Measurements from ENCODE around the gene EIF4H.
"Not testable (repeated sequence)": the region's sequence is repeated elsewhere in the genome, so short reads cannot be mapped to it uniquely, and the experiment has no call there.

EIF4H gene

GRCh38 chr7:74176555-74176954, 2.4 kb downstream of the EIF4H start:
- DNase-seq, result no peak

DNA sequence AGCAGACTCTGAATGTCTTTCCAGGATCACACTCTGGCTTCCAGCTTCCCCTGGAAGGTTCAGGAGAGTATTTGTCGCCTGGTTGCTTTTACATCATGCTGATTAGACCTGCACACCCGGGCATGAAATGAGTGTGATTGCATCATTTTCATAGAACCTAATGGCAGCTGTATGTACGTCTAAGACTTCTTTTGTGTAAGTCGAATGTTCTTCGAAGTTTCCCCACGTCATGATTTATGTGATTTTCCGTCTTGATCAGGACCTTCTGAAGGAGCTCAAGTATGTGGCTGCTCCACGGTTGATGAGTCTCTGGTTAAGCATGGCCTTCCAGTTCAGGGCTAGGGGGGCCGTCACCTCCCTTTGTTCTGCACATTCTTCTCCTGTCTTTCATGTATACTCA, 4.5 kb downstream of the EIF4H start:
- no peak for DNase-seq

DNA sequence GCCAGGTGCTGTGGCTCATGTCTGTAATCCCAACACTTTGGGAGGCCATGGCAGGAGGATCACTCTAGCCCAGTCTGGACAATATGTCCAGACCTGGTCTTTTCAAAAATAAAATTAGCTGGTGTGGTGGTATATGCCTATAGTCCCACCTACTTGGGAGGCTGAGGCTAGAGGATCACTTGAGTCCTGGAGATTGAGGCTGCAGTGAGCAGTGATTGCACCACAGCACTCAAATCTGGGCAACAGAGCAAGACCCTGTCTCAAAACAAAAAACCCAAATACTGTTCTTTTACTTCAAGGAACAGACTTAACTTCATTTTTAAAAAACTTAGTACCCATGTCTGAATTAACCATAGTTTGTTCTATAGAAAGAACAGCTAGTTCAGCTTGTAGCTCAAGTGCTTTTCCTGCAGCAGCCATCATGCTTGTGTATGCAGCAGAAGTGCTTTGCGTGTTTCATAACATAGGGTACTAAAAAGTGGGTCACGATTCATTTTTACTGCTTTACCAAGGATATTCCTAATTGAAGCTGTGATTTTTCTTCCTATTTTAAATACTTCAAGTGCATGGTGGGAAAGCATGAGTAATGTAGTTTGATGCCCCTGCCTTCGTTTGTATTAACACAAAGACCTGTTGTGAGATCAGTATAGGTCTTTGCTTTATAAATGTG, 5.9 kb downstream of the EIF4H start:
- no peak for DNase-seq

GRCh38 chr7:74180866-74181265, 6.7 kb downstream of the EIF4H start:
- DNase-seq, result no peak

DNA sequence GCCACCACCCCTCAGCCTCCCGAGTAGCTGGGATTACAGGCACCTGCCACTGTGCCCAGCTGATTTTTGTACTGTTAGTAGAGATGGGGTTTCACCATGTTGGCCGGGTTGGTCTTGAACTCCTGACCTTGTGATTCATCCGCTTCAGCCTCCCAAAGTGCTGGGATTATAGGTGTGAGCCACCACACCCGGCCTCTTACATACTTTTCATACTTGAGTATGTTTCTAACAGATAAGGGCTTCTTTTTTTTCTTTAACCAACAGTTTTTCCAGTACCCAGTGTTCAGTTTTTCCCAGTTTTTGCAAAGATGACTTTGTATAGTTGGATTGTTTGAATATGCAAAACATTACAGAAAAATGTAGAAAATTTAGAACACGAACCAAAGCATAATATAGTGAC, 7.7 kb downstream of the EIF4H start:
- DNase-seq, result no peak

DNA sequence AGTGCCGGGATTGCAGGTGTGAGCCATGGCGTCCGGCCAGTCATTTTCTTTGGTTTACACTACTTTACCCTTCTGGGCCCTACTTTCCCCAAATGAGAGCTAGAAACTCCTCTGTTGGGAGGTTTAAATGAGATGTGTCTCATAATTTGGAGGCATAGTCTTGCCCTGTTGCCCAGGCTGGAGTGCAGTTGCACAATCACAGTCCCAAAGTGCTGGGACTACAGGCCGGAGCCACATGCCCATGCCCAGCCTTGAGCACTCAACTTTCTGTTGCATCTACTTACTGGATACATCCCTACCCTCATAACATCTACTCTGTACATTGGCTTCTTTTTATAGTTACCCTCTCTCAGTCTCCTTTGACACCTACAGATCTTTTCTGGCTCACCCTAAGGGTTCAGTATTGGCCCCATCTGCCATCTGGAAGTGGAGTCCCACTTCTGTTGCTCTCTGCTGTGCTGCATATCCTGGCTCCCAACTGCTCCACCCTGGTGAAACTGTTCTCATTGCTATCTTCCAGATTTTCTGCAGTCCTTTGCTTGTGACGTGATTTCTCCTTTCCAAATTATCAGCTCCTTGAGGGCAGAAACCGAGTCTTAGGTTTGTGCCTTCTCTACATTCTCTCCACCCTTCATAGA, 8.4 kb downstream of the EIF4H start:
- no peak for DNase-seq

- DNase-seq, result no peak
Measured at GRCh38 chr7:74183142-74183541, 9.0 kb downstream of the EIF4H start.

DNA sequence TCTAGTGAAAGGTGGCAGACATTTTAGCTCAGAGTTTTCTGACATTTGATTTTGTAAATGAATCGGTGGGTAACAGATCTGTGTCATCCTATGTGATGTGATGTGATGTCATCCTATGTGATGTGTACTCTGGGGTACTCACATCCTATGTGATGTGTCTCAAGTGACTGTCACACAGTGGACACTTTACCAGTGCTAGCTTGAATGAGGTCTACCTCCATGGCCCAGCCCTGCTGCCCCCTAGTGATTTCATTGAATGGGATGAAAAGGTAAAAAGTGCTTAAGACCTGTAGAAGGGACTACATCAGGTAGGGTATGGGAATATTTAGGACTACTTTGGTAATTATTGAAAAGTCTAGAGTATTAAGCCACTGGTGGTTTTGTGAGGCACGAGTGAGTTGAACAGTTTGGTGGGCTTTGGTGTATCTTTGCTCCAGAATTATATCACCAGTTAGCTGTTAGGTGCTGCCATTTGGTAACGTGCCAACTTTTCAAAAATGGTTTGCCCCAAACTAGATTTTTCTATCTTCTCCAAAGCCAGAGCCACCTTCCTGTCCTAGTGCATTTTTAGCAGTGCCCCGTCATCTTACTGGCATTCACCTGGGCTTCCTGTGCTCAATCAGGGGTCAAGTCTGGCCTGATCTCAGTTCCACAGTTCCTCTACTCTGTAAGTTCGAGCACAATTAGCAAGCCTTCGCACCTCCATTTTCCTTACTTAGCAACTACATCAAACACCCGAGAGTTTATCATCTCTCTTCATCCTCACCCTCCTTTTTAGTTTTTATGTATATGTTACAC, 9.7 kb downstream of the EIF4H start:
- no peak for DNase-seq

GRCh38 chr7:74185016-74185415, 10.9 kb downstream of the EIF4H start:
- DNase-seq, result no peak

GRCh38 chr7:74185636-74186035, 11.5 kb downstream of the EIF4H start:
- DNase-seq, result no peak

- no peak for DNase-seq
Measured at GRCh38 chr7:74187915-74188675, 13.9 kb downstream of the EIF4H start.

DNA sequence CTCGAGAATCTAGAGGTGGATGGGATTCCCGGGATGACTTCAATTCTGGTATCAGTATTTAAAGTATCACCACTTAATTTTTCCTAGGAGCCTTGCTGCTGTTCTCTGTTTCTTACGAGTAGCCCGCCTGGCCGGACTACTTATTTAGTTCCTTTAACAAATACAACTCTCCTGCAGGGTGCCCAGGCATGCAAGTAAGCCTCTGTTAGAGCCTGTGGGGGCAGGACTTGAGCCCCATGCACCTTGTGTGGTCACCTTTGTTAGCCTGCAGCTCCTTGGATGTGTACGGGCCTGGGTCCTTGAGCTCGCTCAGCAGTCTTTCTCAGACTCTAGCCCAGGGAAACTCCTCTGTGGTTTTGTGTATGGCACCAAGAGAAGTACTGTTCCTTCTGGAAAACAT, 16.1 kb downstream of the EIF4H start:
- no peak for DNase-seq

DNA sequence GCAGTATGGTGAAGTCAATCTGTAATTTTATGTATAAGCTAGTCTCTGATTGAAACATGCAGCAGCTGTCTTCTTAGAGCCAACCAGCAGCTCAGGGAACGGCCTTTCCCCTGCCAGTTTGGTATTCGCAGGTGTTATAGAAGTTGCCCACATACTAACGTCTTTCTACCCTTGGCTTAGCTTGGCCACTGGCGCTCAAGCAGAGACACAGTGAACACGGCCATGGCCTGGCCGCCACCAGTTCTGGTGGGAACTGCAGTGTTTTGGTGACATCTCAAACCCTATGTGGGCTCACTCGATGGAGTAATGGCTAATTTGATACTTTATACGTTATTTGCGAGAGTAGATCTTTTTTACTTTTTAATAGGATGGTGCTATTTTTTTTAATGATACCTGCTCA, 17.1 kb downstream of the EIF4H start:
- no peak for DNase-seq

- no peak for DNase-seq
Measured at GRCh38 chr7:74193054-74193453, 18.9 kb downstream of the EIF4H start.

DNA sequence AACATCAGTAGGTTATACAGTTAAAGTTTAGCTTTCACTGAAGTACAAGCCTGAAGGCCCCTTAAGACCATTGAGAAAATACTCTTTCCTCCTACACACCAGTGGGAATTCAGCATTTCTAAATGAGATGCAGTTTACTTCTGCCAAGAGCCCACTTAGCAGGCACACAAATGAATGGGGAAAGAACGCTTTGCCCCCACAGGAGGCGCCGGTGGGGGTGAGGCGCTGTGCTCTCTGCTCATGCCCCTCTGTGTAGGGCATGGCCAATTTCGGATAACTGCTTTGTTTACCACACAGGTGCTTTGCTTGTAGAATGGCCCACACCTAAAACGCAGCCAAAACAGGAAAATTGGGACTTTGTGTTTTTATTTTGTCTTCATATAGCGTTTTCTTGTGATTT, 19.8 kb downstream of the EIF4H start:
- DNase-seq, result no peak

DNA sequence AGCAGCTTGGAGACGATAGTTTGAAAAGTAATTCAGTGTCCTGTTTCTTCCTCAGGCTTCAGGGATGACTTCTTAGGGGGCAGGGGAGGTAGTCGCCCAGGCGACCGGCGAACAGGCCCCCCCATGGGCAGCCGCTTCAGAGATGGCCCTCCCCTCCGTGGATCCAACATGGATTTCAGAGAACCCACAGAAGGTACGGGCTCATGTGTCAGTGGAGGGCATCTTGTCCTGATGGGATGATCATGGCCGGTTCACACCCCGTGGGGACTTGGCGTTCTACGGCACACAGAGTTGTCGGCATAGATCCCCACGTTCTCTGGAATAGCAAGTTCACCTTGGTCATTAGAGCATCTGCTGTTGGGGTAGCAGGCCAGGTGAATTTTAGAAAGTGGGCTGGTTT, 20.5 kb downstream of the EIF4H start:
- no peak for DNase-seq

DNA sequence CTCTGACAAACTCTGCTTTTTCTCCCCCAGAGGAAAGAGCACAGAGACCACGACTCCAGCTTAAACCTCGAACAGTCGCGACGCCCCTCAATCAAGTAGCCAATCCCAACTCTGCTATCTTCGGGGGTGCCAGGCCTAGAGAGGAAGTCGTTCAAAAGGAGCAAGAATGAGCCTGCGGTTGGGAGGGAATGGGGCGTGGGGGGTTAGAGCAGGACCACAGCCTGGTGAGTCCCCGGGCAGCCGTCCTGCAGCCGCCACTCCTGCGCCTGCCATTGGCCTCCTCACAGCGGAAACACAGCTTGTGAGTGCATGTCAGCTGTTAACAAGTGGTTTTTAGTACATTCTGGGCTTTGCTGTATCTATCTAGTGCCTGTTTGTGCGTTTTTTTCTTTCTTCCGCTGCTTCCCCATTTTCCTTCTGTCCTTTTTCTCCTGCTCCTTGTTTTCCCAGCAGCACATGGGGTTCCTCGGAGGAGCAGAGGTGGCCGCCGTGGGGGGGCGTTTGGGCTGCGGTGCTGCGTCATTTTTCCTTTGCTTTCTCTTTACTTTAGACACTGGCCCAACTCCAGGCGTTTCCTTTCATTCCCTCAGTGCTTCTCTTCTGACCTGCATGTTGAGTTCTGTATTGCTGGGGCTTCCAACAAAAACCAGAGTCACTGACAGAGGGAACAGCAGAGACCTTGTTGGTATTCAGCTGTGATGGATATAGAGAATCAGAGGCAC, 21.1 kb downstream of the EIF4H start:
- not testable (repeated sequence) for DNase-seq

DNA sequence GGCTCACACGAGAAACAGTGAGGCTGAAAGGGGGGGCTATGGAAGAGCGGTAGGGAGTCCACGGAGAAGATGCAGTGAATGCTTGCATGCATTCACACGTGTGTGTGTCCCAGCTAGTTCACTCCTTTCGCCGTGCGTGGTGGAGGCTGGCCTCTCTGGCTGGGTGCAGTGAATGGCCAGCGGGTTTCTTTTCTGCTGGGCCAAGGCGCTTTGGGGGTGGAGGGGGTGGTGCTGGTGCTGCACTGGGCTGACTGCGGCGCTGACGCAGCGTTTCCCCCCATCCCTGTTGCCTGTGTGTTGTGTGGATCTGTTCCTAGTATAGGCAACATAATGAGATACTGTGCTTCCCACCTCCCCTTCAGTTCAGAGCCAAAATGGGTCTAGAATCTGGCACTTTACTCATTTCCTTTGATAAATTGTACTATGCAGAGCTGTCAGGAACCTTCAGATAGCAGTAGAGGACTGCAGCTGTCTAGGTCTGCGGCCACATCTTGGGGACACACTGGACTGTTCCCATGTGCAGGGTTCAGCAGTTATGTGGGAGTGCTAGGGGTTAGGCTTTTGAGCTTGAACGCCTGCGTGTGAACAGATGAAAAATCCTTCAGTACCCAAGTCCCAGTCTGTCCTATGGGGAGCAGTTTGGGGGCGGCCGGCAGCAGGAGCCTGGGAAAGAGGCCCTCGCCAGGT, 22.0 kb downstream of the EIF4H start:
- not testable (repeated sequence) for DNase-seq

DNA sequence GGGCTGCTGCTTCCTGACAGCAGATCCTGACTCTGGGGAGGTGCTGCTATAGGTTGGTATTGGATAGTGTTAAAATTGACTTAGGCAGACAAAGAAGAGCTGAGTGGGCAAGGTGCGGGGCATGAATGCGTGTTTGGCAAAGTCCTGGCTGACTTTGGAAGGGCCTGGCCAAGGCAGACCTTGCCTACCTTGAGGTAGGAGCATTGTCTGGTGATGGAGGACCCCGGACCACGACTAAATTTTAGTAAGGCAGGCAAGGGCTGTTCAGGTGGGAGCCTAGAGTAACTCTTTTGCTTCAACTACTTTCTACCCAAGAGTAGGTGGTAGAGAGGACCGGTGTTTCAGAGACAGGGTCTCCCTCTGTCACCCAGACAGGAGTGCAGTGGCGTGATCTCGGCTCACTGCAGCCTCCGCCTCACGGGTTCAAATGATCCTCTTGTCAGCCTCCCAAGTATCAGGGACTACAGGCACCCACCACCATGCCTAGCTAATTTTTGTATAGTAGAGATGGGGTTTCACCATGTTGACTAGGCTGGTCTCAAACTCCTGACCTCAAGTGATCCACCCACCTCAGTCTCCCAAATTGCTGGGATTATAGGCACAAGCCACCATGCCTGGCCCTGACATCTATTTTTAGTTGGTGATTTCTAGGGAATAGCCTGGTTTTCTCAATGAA, 23.4 kb downstream of the EIF4H start:
- no peak for DNase-seq

- DNase-seq, result no peak
Measured at GRCh38 chr7:74199551-74200355, 25.6 kb downstream of the EIF4H start.
